ENCODE data around the gene TFDP1. TPM values are rescaled to one million over a fixed set of nuclear protein-coding genes. Genes with fewer than 3 reads are reported as not detected.

Gene TFDP1
- total and polyA plus RNA-seq, 10 donors = 21.7 to 91.7 (median 51.7) TPM

GRCh38 chr13:113653264-113654174, 69.0 kb downstream of the TFDP1 start:
- TF ChIP-seq POLR2AphosphoS5 (IDR thresholded peaks at IDR 0.05) = no peak
- no peak for TF ChIP-seq CTCF (IDR thresholded peaks at IDR 0.05 in 8 of 11, conservative IDR thresholded peaks at IDR 0.05 in 3 of 11)
- no peak for TF ChIP-seq POLR2A (IDR thresholded peaks at IDR 0.05)
- H3K4me1 ChIP-seq = peaks cover 0 to 27% (median 8%) of the 10 kb centered on the region in 6 donors
- no peaks in the 10 kb centered on the region for H3K9me3 ChIP-seq
- H3K27ac ChIP-seq = peak overlapping the region in 4 of 8 donors; percentile 64 to 79 (median 70)
- no peaks in the 10 kb centered on the region for H3K36me3 ChIP-seq
- peaks cover 0 to 15% (median 0%) of the 10 kb centered on the region in 7 donors for H3K27me3 ChIP-seq (replicated peaks in 1 of 7)
- WGBS, 5 donors = 49 to 59% (median 55%) methylated on average over 23 to 24 of the region's 24 CpGs
- intact Hi-C loops (cut with DNase I; ENCODE audit: low total_unique reads) = no loop called here
- DNase-seq = peak; percentile 52
- no peak overlapping the region for H3K4me3 ChIP-seq

- intact Hi-C loops (cut with DNase I; ENCODE audit: low total_unique reads) = no loop called here
- Histone ChIP-seq H3K4me3 (no peak overlapping the region), H3K9me3 (no peaks in the 10 kb centered on the region), H3K36me3 (no peaks in the 10 kb centered on the region), H3K27me3 (replicated peaks in 1 of 7) (peaks cover 0 to 15% (median 0%) of the 10 kb centered on the region in 7 donors), H3K27ac (peak overlapping the region in 5 of 8 donors; percentile 64 to 79 (median 65)), H3K4me1 (peaks cover 0 to 27% (median 8%) of the 10 kb centered on the region in 6 donors)
- peak; percentile 56 for DNase-seq
- TF ChIP-seq POLR2AphosphoS5 (IDR thresholded peaks at IDR 0.05) = peak in 2 of 3 donors; percentile 60 to 75
- TF ChIP-seq CTCF (IDR thresholded peaks at IDR 0.05 in 8 of 11, conservative IDR thresholded peaks at IDR 0.05 in 3 of 11) = no peak
- TF ChIP-seq POLR2A (IDR thresholded peaks at IDR 0.05) = no peak
- 58 to 62% (median 60%) methylated on average over 9 of the region's 9 CpGs for WGBS, 5 donors
Measured at GRCh38 chr13:113654175-113654560, 69.6 kb downstream of the TFDP1 start.

- H3K27ac ChIP-seq = peak overlapping the region in 5 of 8 donors; percentile 64 to 79 (median 65)
- 86 to 91% (median 90%) methylated on average over 29 to 39 of the region's 39 CpGs for WGBS, 5 donors
- H3K36me3 ChIP-seq = no peaks in the 10 kb centered on the region
- no peaks in the 10 kb centered on the region for H3K9me3 ChIP-seq
- DNase-seq = peak; percentile 69
- H3K27me3 ChIP-seq (replicated peaks in 1 of 7) = peaks cover 0 to 15% (median 0%) of the 10 kb centered on the region in 7 donors
- H3K4me3 ChIP-seq = no peak overlapping the region
- TF ChIP-seq CTCF (IDR thresholded peaks at IDR 0.05 in 8 of 11, conservative IDR thresholded peaks at IDR 0.05 in 3 of 11) (no peak), POLR2A (IDR thresholded peaks at IDR 0.05) (no peak), POLR2AphosphoS5 (IDR thresholded peaks at IDR 0.05) (no peak)
- H3K4me1 ChIP-seq = peaks cover 0 to 27% (median 8%) of the 10 kb centered on the region in 6 donors
- intact Hi-C loops (cut with DNase I; ENCODE audit: low total_unique reads) = no loop called here
Measured at GRCh38 chr13:113654591-113655345, 70.2 kb downstream of the TFDP1 start.

Data from spleen (tissue), 11 donors.